H1 (cell line): ENCODE measurements around the gene KNDC1.

Source experiments
- BRCA1 ChIP-seq: IDR thresholded peaks from 2 replicates; pipeline ENCODE4 v1.6.1; 2012; ENCODE audit warnings: low read depth, low read length, improper control_type of control experiment
- JUN ChIP-seq: IDR thresholded peaks from 2 replicates; pipeline ENCODE4 v1.6.1; 2011; ENCODE audit warnings: low read depth, mild to moderate bottlenecking, improper control_type of control experiment, low read length
- POLR2A ChIP-seq, 2 experiments: IDR thresholded peaks; 1 replicate in 1 of 2; 2 replicates in 1 of 2; pipeline ENCODE4 v1.6.1; 2011; ENCODE audit warnings: low read depth in 2 of 2, low read length in 2 of 2, mild to moderate bottlenecking in 2 of 2; ENCODE audit errors: control extremely low read depth in 1 of 2
- POLR2AphosphoS5 ChIP-seq: IDR thresholded peaks from 2 replicates; pipeline ENCODE4 v1.6.1; 2011; ENCODE audit warnings: low read depth, low read length
- RAD21 ChIP-seq, 2 experiments: IDR thresholded peaks in 1 of 2; conservative IDR thresholded peaks in 1 of 2; 2 replicates each; pipeline ENCODE4 v1.6.1; 2011; ENCODE audit warnings: low read depth in 2 of 2, low read length in 2 of 2, improper control_type of control experiment in 1 of 2, inconsistent platforms in 1 of 2, mild to moderate bottlenecking in 1 of 2, moderate library complexity in 1 of 2

DNA sequence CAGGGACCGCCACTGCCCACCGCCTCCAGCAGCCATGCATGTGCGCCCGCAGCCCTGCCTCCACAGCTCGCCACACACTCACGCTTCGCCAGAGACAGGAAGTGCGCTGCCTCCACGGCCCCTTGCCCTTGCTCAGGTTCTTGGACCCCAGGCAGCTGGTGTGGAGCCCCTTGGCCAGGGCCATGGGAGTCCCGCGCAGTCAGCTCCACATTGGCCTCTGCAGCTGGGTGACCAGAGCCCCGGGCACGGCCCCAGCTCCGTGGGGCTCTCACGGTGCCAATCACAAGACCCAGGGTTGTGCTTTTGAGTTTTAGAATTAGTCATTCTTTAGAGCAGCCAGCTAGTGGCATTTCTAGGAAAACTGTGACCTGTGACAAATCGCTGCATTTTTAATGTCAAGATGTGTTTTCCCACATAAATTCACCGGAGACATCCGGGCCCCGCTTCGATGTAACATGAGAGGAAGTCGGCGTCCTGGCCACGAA lies 65.7 kb downstream of the KNDC1 start:
- TF ChIP-seq POLR2A (IDR thresholded peaks at IDR 0.05; ENCODE audit: control extremely low read depth in 1 of 2, low read depth in 2 of 2, low read length in 2 of 2), result no peak
- TF ChIP-seq JUN, result no peak
- TF ChIP-seq BRCA1, result no peak
- TF ChIP-seq POLR2AphosphoS5, result no peak
- no peak for TF ChIP-seq RAD21 (IDR thresholded peaks at IDR 0.05 in 1 of 2, conservative IDR thresholded peaks at IDR 0.05 in 1 of 2; ENCODE audit: low read depth in 2 of 2, low read length in 2 of 2)
